ENCODE results near the gene MINDY1.

GRCh38 chr1:150970808-150971582, 35.7 kb downstream of the MINDY1 start:
- TF ChIP-seq ZC3H10 (CRISPR knock-in tag; IDR thresholded peaks at IDR 0.05) (no peak), ZFP3 (CRISPR knock-in tag; IDR thresholded peaks at IDR 0.05) (no peak), TOX (CRISPR knock-in tag; IDR thresholded peaks at IDR 0.05; ENCODE audit: borderline replicate concordance) (no peak), TCF4 (CRISPR knock-in tag; IDR thresholded peaks at IDR 0.05; ENCODE audit: borderline replicate concordance) (no peak), PATZ1 (CRISPR knock-in tag; IDR thresholded peaks at IDR 0.05; ENCODE audit: borderline replicate concordance) (no peak), ZFP30 (CRISPR knock-in tag; IDR thresholded peaks at IDR 0.05) (no peak), SNAI2 (CRISPR knock-in tag; IDR thresholded peaks at IDR 0.05) (no peak), RARB (CRISPR knock-in tag; IDR thresholded peaks at IDR 0.05) (no peak), ESRRG (CRISPR knock-in tag; IDR thresholded peaks at IDR 0.05) (no peak), ZNF565 (CRISPR knock-in tag; conservative IDR thresholded peaks at IDR 0.05; ENCODE audit: low read depth) (no peak)
